Epithelial cell of proximal tubule (primary cell): Measurements from ENCODE around the gene DAAM1. TPM values are rescaled to one million over a fixed set of nuclear protein-coding genes. Genes with fewer than 3 reads are reported as not detected.

Source experiments
- DNase-seq: peaks from one replicate; pipeline ENCODE4 v3.0.0-alpha.2; 2011; ENCODE audit warnings: low read depth
- H3K4me3 ChIP-seq: 2 replicates; pipeline ENCODE4 v1.5.1; 2011; ENCODE audit warnings: low read depth, mild to moderate bottlenecking, low read length
- total RNA-seq: library from RNA; depleted of rRNA; stranded (reverse); fragments of >200 nt; gene quantifications from 2 replicates; pipeline ENCODE4 v1.2.3, GENCODE V29; 2015
- TF ChIP-seq, protein P1 (sequence below): conservative IDR thresholded peaks from 2 replicates; pipeline ENCODE4 v1.5.1; 2012; ENCODE audit warnings: low read depth, mild to moderate bottlenecking, low read length

DAAM1 gene
- total RNA-seq, 1 donor from 2014 or later = 17.5 TPM

DNA sequence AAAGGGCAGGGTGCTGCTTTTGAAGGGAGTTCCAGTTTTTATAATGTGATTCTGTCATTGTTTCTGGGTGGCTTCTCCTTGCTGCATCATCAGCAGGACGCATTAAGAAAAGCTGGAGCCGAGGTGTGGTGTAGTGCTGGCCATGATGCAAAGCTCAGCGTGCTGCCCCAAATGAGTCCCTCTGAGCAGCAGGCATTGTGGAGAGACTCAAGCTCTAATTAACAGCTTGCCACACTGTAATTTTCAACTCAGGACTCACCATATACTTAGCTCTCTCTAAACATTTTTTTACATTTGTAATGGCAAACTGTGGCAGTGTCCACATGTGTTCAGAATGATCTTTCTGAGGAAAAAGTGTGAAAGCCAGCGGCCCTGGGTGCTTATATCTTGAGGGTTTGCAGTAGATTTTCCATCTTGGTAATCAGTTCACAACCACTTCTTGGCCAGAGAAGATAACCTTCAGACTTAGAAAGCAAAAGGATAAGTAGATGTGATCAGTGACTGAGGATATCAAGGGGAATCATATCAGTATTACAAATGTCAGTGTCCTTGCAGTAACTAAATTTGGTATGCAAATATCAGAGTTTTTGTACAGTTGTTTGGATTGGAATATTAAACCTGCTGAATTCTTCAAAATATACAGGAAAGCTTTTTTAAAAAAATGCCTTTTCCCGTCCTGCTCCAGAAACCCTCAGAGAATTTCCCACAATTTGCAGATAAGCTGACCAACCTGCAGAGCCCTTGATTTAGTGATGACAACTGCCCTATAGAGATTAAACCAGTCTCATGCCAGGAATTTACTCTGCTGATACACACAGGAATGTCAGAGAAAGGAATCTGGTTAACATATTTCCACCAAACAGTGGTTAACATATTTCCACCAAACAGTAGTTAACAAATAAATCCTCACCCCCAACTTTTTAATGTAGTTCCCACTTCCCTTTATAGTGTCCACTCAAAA is 63.6 kb downstream of the DAAM1 start:
- DNase-seq = no peak
- no peak overlapping the region for H3K4me3 ChIP-seq
- TF ChIP-seq, protein P1, sequence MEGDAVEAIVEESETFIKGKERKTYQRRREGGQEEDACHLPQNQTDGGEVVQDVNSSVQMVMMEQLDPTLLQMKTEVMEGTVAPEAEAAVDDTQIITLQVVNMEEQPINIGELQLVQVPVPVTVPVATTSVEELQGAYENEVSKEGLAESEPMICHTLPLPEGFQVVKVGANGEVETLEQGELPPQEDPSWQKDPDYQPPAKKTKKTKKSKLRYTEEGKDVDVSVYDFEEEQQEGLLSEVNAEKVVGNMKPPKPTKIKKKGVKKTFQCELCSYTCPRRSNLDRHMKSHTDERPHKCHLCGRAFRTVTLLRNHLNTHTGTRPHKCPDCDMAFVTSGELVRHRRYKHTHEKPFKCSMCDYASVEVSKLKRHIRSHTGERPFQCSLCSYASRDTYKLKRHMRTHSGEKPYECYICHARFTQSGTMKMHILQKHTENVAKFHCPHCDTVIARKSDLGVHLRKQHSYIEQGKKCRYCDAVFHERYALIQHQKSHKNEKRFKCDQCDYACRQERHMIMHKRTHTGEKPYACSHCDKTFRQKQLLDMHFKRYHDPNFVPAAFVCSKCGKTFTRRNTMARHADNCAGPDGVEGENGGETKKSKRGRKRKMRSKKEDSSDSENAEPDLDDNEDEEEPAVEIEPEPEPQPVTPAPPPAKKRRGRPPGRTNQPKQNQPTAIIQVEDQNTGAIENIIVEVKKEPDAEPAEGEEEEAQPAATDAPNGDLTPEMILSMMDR = no peak

DNA sequence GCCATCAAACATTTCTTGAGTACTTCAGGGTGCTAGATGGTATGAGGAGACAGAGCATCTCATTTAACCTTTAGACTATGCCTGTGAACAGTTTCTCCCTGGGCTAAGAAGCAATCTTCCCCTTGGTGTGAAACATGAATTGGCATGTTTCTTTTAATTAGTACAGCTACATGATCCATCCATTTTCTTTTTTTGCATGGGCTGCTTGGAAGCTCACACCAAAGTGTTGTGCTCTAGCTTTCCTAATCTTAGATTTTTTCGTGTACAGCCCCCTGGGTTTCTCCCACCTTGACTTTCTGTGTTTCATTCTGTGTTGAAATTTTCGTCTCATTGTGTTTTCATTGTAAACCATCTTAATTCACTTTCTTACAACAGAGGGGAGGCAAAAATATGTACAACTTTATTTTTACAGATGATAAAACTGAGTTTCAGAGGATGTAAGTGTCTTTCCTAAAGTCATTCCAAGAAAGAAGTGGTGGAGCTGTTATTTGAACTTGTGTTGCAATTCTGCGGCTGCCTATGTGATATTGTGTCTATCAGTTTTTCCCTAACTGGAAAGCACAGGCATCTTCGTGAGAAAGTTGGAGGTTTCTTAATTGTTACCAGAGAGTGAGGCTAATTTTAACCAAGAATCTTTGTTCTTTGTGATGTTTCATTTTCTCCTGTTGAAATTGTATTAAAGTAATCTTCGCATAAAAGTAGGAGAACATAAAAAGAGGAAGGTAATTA is 64.5 kb downstream of the DAAM1 start:
- TF ChIP-seq, protein P1 = no peak
- H3K4me3 ChIP-seq = no peak overlapping the region
- no peak for DNase-seq

DNA sequence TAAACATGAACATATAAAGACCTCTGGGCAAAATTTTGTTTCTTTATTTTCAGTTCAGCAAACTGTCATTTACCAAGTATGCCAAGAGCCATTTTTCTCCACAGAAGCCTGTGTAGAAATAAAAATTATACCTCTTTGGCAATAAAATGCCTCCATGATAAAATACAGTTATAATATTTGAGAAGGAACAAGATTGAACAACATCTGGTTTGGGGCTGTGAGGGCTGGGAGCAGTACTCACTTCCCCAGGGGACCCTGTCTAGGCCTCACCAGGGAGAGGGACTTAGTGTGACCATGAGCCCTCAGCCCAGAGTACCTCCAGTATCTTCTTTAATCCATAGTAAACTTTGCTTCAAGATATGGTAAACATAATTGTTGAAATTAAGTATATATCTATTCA is 65.1 kb downstream of the DAAM1 start:
- TF ChIP-seq, protein P1 = no peak
- no peak overlapping the region for H3K4me3 ChIP-seq
- no peak for DNase-seq

GRCh38 chr14:59254146-59254910 is 65.9 kb downstream of the DAAM1 start:
- DNase-seq = no peak
- no peak overlapping the region for H3K4me3 ChIP-seq
- TF ChIP-seq, protein P1 = no peak

DNA sequence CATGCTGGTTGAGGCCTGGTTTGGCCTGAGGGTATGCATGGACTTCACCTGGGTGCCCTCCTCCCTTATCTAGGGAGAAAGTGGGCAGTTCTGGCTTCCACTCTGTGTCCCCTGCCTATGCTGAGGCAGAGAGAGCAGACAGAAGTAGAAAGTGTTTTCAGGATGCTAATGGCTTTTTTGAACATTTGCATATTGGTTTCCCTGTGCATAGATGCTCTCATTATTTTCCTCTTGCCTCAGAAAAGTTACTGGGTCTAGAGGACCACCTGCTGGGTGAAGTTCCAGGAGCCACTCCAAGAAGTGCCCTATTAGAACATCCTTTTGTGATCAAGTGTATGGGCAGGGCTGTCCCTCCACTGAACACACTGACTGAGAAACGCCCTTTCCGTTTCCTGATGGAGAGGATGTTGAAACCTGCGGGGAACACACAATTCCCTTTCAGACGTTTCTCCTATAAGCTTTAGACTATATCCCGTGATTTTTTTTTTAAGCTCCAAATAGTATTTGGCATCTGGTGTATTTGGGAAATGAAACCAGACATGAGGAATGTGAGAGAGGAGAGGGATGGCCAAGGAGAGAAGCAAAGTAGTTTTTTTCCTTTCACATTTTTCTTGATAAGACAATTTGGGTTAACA is 66.6 kb downstream of the DAAM1 start:
- no peak overlapping the region for H3K4me3 ChIP-seq
- no peak for DNase-seq
- TF ChIP-seq, protein P1 = no peak

- DNase-seq = no peak
- TF ChIP-seq, protein P1 = no peak
- no peak overlapping the region for H3K4me3 ChIP-seq
These were observed 67.9 kb downstream of the DAAM1 start for GRCh38 chr14:59256331-59256730.
